C4-2B (cell line): ENCODE measurements around the gene PDE4D.

Experiments used
- H3K27ac ChIP-seq: fragments of 450-650 bp; 2 replicates; pipeline ENCODE4 v1.5.1; 2017
- ZFX ChIP-seq: fragments of 450-650 bp; IDR thresholded peaks from 2 replicates; pipeline ENCODE4 v1.6.1; 2017
- TF ChIP-seq, protein P1 (sequence below): fragments of 450-650 bp; conservative IDR thresholded peaks from 2 replicates; pipeline ENCODE4 v1.5.1; 2017; ENCODE audit warnings: mild to moderate bottlenecking

Gene PDE4D

DNA sequence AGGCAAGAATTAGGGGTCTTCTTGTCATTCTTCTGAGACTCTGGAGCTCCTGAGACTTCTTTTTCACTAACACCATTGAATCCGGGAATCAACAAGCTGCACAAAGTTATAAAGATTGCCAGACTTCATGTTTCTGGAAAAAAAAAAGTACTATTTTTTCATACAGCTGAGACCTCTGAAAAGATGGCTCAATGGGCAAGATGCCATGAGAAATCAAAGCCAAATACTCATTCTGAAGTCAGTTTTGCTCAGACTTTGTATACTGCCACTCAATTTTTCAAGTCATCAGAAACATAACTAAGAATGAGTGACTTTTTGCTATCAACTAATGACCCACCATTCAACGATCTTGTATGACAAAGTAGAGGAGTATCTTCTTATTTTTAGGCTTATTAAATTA, 798.7 kb downstream of the PDE4D start:
- TF ChIP-seq, protein P1, sequence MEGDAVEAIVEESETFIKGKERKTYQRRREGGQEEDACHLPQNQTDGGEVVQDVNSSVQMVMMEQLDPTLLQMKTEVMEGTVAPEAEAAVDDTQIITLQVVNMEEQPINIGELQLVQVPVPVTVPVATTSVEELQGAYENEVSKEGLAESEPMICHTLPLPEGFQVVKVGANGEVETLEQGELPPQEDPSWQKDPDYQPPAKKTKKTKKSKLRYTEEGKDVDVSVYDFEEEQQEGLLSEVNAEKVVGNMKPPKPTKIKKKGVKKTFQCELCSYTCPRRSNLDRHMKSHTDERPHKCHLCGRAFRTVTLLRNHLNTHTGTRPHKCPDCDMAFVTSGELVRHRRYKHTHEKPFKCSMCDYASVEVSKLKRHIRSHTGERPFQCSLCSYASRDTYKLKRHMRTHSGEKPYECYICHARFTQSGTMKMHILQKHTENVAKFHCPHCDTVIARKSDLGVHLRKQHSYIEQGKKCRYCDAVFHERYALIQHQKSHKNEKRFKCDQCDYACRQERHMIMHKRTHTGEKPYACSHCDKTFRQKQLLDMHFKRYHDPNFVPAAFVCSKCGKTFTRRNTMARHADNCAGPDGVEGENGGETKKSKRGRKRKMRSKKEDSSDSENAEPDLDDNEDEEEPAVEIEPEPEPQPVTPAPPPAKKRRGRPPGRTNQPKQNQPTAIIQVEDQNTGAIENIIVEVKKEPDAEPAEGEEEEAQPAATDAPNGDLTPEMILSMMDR: no peak
- no peak for TF ChIP-seq ZFX
- no peak overlapping the region for H3K27ac ChIP-seq

DNA sequence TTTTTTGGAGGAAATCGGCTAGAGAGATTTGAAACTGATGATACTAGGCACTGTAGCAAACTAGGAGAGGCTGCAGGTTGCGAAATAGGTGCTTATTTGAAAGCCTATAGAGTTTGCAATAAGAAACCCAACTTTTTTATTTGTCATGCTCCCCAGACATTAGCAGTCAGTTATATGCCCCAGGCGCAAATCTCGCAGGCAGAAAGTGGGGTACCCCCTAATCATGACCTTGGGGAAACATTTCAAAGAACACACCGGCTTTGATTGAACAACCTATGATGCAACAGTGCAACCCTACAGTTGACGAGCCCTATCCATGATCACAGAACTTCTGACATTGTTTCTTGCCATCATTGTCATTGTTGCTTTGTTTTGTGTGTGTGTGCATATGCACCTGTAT, 800.2 kb downstream of the PDE4D start:
- TF ChIP-seq, protein P1: no peak
- TF ChIP-seq ZFX: no peak
- H3K27ac ChIP-seq: no peak overlapping the region

GRCh38 chr5:59092758-59093157, 800.8 kb downstream of the PDE4D start:
- no peak overlapping the region for H3K27ac ChIP-seq
- no peak for TF ChIP-seq ZFX
- TF ChIP-seq, protein P1: no peak

- no peak for TF ChIP-seq ZFX
Measured at GRCh38 chr5:59091965-59092364, 801.6 kb downstream of the PDE4D start.

GRCh38 chr5:59090323-59090722, 803.2 kb downstream of the PDE4D start:
- no peak overlapping the region for H3K27ac ChIP-seq
- TF ChIP-seq, protein P1: no peak
- no peak for TF ChIP-seq ZFX

More at GRCh38 chr5:59091965-59092364, 801.6 kb downstream of the PDE4D start:
- no peak overlapping the region for H3K27ac ChIP-seq

DNA sequence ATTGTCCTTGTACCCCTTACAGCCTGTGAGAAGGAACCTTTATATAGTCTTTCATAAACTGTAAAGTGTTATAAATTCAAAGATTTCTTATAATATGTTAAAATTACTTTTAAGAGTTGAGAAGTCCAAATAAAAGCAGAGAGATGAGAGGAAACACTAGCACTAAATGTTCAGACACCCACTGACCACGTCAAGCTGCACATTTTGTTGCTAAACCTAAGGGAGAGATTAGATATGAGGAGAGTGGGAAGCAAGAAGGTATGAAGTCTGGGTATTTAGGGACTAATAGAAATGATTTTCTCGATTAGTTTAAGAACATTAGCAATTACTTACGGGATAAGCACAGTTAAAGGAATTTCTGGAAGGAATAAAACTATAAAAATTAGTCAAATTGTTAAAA, 803.8 kb downstream of the PDE4D start:
- H3K27ac ChIP-seq: no peak overlapping the region
- no peak for TF ChIP-seq ZFX
- TF ChIP-seq, protein P1: no peak

GRCh38 chr5:59088546-59088945, 805.0 kb downstream of the PDE4D start:
- TF ChIP-seq ZFX: no peak
- TF ChIP-seq, protein P1: no peak
- H3K27ac ChIP-seq: no peak overlapping the region

DNA sequence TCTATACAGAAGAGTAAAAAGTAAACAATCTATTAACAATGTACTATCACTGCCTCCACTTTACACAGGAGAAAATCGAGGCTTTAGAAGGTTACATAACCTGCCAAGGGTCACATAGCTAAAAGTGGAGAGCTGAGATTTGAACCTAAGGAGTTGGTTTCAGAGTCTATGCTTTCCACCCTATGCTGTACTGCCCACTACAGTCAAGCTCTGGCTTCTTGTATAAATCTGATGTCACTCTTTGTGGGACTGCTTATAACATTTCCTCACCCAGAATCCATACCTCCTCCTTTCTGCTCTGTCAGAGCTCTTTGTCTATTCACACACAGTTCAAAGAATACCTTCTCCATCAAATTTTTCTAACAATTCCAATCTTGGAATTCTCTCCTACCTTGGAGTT, 807.5 kb downstream of the PDE4D start:
- no peak overlapping the region for H3K27ac ChIP-seq
- TF ChIP-seq ZFX: no peak
- TF ChIP-seq, protein P1: no peak
